HEK293 (cell line): ENCODE measurements around the gene GOLGA2.

ENCODE experiments used
- CTCF ChIA-PET: fragments of 350-600 bp; formaldehyde crosslinking; extraction: SDS; loops from one replicate; lab custom pipeline; 2021; ENCODE audit warnings: antibody characterized with exemption; lab: Yijun Ruan, JAX
- POLR2A ChIA-PET: fragments of 300-600 bp; formaldehyde crosslinking; extraction: SDS; loops from one replicate; lab custom pipeline; 2020; ENCODE audit warnings: antibody characterized with exemption, inconsistent platforms; lab: Yijun Ruan, JAX
- H3K27ac ChIP-seq: fragments of 200-500 bp; sonication (Bioruptor generic); 2 replicates; pipeline ENCODE4 v1.5.1; 2014; ENCODE audit warnings: low read depth, low read length, control low read depth, inconsistent platforms; ENCODE audit errors: extremely low read depth
- H3K36me3 ChIP-seq, 2 experiments: fragments of 200-500 bp in 1 of 2; sonication (Bioruptor generic) in 1 of 2; 1 replicate in 1 of 2; 2 replicates in 1 of 2; pipeline ENCODE4 v1.5.1; 2014 to 2017; ENCODE audit warnings: inconsistent platforms in 2 of 2, low read length in 2 of 2; ENCODE audit not compliant: control insufficient read depth in 2 of 2, insufficient read depth in 1 of 2
- H3K4me1 ChIP-seq: fragments of 200-500 bp; sonication (Bioruptor generic); 2 replicates; pipeline ENCODE4 v1.5.1; 2014; ENCODE audit warnings: mild to moderate bottlenecking, low read length, inconsistent platforms; ENCODE audit not compliant: control insufficient read depth, insufficient read depth
- H3K4me3 ChIP-seq: 2 replicates; pipeline ENCODE4 v1.5.1; 2011; ENCODE audit warnings: low read depth, mild to moderate bottlenecking, control low read depth, low read length, moderate library complexity
- H3K9me3 ChIP-seq: fragments of 200-500 bp; sonication (Bioruptor generic); 2 replicates; pipeline ENCODE4 v1.5.1; 2014; ENCODE audit warnings: low read depth, low read length, inconsistent platforms; ENCODE audit not compliant: control insufficient read depth, insufficient read depth
- PBX3 ChIP-seq: sonication (generic); formaldehyde crosslinking; IDR thresholded peaks from 2 replicates; pipeline ENCODE4 v1.8.1; 2022; ENCODE audit warnings: mild to moderate bottlenecking, moderate library complexity, missing genetic modification reagents
- PRDM4 ChIP-seq: fragments of 450-650 bp; formaldehyde crosslinking; IDR thresholded peaks from 2 replicates; pipeline ENCODE4 v1.5.1; 2017; ENCODE audit warnings: missing biosample characterization, missing genetic modification characterization
- RBAK ChIP-seq: fragments of 450-650 bp; formaldehyde crosslinking; IDR thresholded peaks from 2 replicates; pipeline ENCODE4 v1.5.1; 2016; ENCODE audit warnings: missing biosample characterization, missing genetic modification characterization
- ZBTB1 ChIP-seq: fragments of 450-650 bp; formaldehyde crosslinking; IDR thresholded peaks from 2 replicates; pipeline ENCODE4 v1.5.1; 2016; ENCODE audit warnings: missing biosample characterization, missing genetic modification characterization
- ZFP37 ChIP-seq: fragments of 450-650 bp; formaldehyde crosslinking; IDR thresholded peaks from 2 replicates; pipeline ENCODE4 v1.5.1; 2016; ENCODE audit warnings: missing biosample characterization, missing genetic modification characterization
- ZNF10 ChIP-seq: fragments of 450-650 bp; formaldehyde crosslinking; IDR thresholded peaks from 2 replicates; pipeline ENCODE4 v1.5.1; 2017; ENCODE audit warnings: missing biosample characterization, missing genetic modification characterization
- ZNF155 ChIP-seq: fragments of 450-650 bp; formaldehyde crosslinking; IDR thresholded peaks from 2 replicates; pipeline ENCODE4 v1.5.1; 2016; ENCODE audit warnings: missing biosample characterization, missing genetic modification characterization
- ZNF324 ChIP-seq: fragments of 450-650 bp; formaldehyde crosslinking; IDR thresholded peaks from 2 replicates; pipeline ENCODE4 v1.5.1; 2016; ENCODE audit warnings: missing biosample characterization, missing genetic modification characterization
- ZNF341 ChIP-seq: fragments of 450-650 bp; formaldehyde crosslinking; IDR thresholded peaks from 2 replicates; pipeline ENCODE4; 2016; ENCODE audit warnings: low read depth, missing biosample characterization, missing genetic modification characterization
- ZNF391 ChIP-seq: fragments of 450-650 bp; formaldehyde crosslinking; IDR thresholded peaks from 2 replicates; pipeline ENCODE4 v1.5.1; 2016; ENCODE audit warnings: low read depth, missing biosample characterization, missing genetic modification characterization, borderline replicate concordance
- ZNF416 ChIP-seq: fragments of 450-650 bp; formaldehyde crosslinking; IDR thresholded peaks from 2 replicates; pipeline ENCODE4 v1.5.1; 2016; ENCODE audit warnings: missing biosample characterization, missing genetic modification characterization
- ZNF529 ChIP-seq: fragments of 450-650 bp; formaldehyde crosslinking; IDR thresholded peaks from 2 replicates; pipeline ENCODE4 v1.5.1; 2017; ENCODE audit warnings: missing genetic modification characterization, missing biosample characterization; ENCODE audit not compliant: insufficient replicate concordance
- ZNF530 ChIP-seq: fragments of 450-650 bp; formaldehyde crosslinking; IDR thresholded peaks from 2 replicates; pipeline ENCODE4 v1.5.1; 2016; ENCODE audit warnings: low read depth, missing biosample characterization, missing genetic modification characterization
- ZNF560 ChIP-seq: fragments of 450-650 bp; formaldehyde crosslinking; IDR thresholded peaks from 2 replicates; pipeline ENCODE4 v1.5.1; 2017; ENCODE audit warnings: missing biosample characterization, missing genetic modification characterization, borderline replicate concordance
- ZNF600 ChIP-seq: fragments of 450-650 bp; formaldehyde crosslinking; IDR thresholded peaks from 2 replicates; pipeline ENCODE4 v1.5.1; 2016; ENCODE audit warnings: missing biosample characterization, missing genetic modification characterization
- ZNF626 ChIP-seq: fragments of 450-650 bp; sonication (Bioruptor Pico); formaldehyde crosslinking; IDR thresholded peaks from 2 replicates; pipeline ENCODE4 v1.5.1; 2018; ENCODE audit warnings: missing biosample characterization, missing genetic modification characterization, inconsistent platforms
- ZNF747 ChIP-seq: fragments of 450-650 bp; formaldehyde crosslinking; IDR thresholded peaks from 2 replicates; pipeline ENCODE4 v1.5.1; 2016; ENCODE audit warnings: missing biosample characterization, missing genetic modification characterization
- ZNF830 ChIP-seq: fragments of 450-650 bp; IDR thresholded peaks from 2 replicates; pipeline ENCODE4 v1.5.0; 2018; ENCODE audit warnings: missing biosample characterization, missing genetic modification characterization, low read depth, mild to moderate bottlenecking, moderate library complexity
- TF ChIP-seq, protein P1 (sequence below): fragments of 450-650 bp; formaldehyde crosslinking; IDR thresholded peaks from 2 replicates; pipeline ENCODE4 v1.5.1; 2017; ENCODE audit warnings: missing biosample characterization, missing genetic modification characterization

Gene GOLGA2

DNA sequence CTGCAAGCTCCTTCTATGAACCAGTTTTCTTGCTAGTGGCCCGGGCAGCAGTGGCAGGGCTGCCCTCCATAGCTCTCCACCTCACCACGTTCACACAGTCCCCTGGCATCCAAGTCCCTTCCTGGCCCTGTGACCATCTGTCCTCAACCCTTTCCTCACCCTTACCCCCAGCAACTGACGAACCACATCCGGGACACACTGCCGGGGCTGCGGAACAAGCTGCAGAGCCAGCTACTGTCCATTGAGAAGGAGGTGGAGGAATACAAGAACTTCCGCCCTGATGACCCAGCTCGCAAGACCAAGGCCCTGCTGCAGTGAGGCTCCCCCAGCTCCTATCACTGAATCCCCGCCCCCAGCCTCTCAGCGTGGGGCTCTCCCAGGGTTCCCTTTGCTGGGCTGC lies 53.8 kb downstream of the GOLGA2 start:
- H3K27ac ChIP-seq: no peak overlapping the region
- no peak for TF ChIP-seq ZNF626 (tag by site-specific recombination)
- no peak for TF ChIP-seq ZNF600 (tag by site-specific recombination)
- TF ChIP-seq ZNF747 (tag by site-specific recombination): no peak
- TF ChIP-seq RBAK (tag by site-specific recombination): no peak
- no peak for TF ChIP-seq ZNF560 (tag by site-specific recombination)
- TF ChIP-seq ZNF529 (tag by site-specific recombination): no peak
- no peak for TF ChIP-seq ZFP37 (tag by site-specific recombination)
- no peak for TF ChIP-seq ZNF416
- no peak for TF ChIP-seq PBX3 (CRISPR knock-in tag)
- TF ChIP-seq ZNF155 (tag by site-specific recombination): no peak
- no peak for TF ChIP-seq ZNF10
- TF ChIP-seq ZNF391 (tag by site-specific recombination): no peak
- peaks cover 0 to 43% of the 10 kb centered on the region in 2 experiments; a peak in 1 of 3 replicates for H3K36me3 ChIP-seq
- H3K4me1 ChIP-seq: no peaks in the 10 kb centered on the region
- no peak overlapping the region for H3K4me3 ChIP-seq
- ChIA-PET CTCF (interaction anchor here (0.6 to 1.7 kb wide), 3 partner anchors 18 to 413 kb away, joined by 3 to 4 read pairs (median 4); partner anchors contain the start of gene DNM1), POLR2A (interaction anchor here (0.5 kb wide), 1 partner anchor 277 kb away, joined by 3 read pairs; no protein-coding TSS in a partner anchor)
- H3K9me3 ChIP-seq: no peaks in the 10 kb centered on the region

DNA sequence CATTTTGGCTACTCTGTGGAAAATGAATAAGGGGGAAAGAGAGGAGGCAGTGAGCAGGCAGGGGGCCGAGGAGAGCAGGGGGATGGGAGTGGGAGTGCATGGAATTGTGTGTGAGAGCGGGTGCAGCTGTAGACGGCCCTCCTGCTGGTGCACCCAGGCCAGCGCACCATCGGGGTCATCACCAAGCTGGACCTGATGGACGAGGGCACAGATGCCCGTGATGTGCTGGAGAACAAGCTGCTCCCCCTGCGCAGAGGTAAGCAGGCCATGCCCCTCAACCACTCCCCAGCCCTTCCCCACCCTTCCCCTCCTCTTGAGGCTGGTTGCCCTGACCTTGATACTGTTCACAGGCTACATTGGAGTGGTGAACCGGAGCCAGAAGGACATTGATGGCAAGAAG lies 56.0 kb downstream of the GOLGA2 start:
- CTCF ChIA-PET: interaction anchor here (0.7 kb wide), 1 partner anchor 17 kb away, joined by 3 read pairs; no protein-coding TSS in a partner anchor
- POLR2A ChIA-PET: interaction anchor here (0.6 kb wide), 1 partner anchor 26 kb away, joined by 3 read pairs; no protein-coding TSS in a partner anchor
- no peaks in the 10 kb centered on the region for H3K9me3 ChIP-seq

More for the DNA sequence above, 56.0 kb downstream of the GOLGA2 start:
- Histone ChIP-seq H3K4me1 (no peaks in the 10 kb centered on the region), H3K36me3 (peaks cover 0 to 39% of the 10 kb centered on the region in 2 experiments; a peak in 1 of 3 replicates), H3K4me3 (no peak overlapping the region), H3K27ac (no peak overlapping the region)
- TF ChIP-seq ZNF830 (tag by site-specific recombination) (no peak), ZBTB1 (tag by site-specific recombination) (no peak), ZNF530 (tag by site-specific recombination) (no peak), ZNF324 (tag by site-specific recombination) (no peak), PRDM4 (no peak), ZNF341 (tag by site-specific recombination) (no peak)
- TF ChIP-seq, protein P1, sequence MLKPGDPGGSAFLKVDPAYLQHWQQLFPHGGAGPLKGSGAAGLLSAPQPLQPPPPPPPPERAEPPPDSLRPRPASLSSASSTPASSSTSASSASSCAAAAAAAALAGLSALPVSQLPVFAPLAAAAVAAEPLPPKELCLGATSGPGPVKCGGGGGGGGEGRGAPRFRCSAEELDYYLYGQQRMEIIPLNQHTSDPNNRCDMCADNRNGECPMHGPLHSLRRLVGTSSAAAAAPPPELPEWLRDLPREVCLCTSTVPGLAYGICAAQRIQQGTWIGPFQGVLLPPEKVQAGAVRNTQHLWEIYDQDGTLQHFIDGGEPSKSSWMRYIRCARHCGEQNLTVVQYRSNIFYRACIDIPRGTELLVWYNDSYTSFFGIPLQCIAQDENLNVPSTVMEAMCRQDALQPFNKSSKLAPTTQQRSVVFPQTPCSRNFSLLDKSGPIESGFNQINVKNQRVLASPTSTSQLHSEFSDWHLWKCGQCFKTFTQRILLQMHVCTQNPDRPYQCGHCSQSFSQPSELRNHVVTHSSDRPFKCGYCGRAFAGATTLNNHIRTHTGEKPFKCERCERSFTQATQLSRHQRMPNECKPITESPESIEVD (tag by site-specific recombination): no peak
